NCI-H345 treated with DMSO at 0.1 percent for 48 hours (cell line): ENCODE results near the gene SLC52A3.
"Not testable (repeated sequence)": the region's sequence is repeated elsewhere in the genome, so short reads cannot be mapped to it uniquely, and the experiment has no call there.

Experiments used
- DNase-seq: peaks from one replicate; lab custom pipeline; 2025; ENCODE audit not compliant: unreplicated experiment; lab: John Stamatoyannopoulos, UW

Gene SLC52A3

GRCh38 chr20:768426-768978 is at the start of gene SLC52A3:
Gene SLC52A3 (minus strand): TSS chr20:768500. CDS start chr20:765774, 2,726 bp downstream.
- DNase-seq: no peak

GRCh38 chr20:815914-816606 is 47.8 kb upstream of the SLC52A3 start:
- DNase-seq: peak; percentile 74

- DNase-seq: no peak
Observed at GRCh38 chr20:815226-815625, 46.9 kb upstream of the SLC52A3 start.

GRCh38 chr20:813390-813789 is 45.1 kb upstream of the SLC52A3 start:
- no peak for DNase-seq

- DNase-seq: not testable (repeated sequence)
Observed at GRCh38 chr20:812435-812814, 44.1 kb upstream of the SLC52A3 start.

- not testable (repeated sequence) for DNase-seq
Observed at GRCh38 chr20:811776-812434, 43.6 kb upstream of the SLC52A3 start.

- DNase-seq: no peak
Observed at GRCh38 chr20:805713-806112, 37.4 kb upstream of the SLC52A3 start.

GRCh38 chr20:801678-802077 is 33.4 kb upstream of the SLC52A3 start:
- no peak for DNase-seq

GRCh38 chr20:800026-800425 is 31.7 kb upstream of the SLC52A3 start:
- not testable (repeated sequence) for DNase-seq

GRCh38 chr20:798746-799145 is 30.4 kb upstream of the SLC52A3 start:
- not testable (repeated sequence) for DNase-seq

GRCh38 chr20:796921-797320 is 28.6 kb upstream of the SLC52A3 start:
- no peak for DNase-seq

GRCh38 chr20:792248-792647 is 23.9 kb upstream of the SLC52A3 start:
- DNase-seq: no peak

- DNase-seq: no peak
Observed at GRCh38 chr20:791056-791455, 22.8 kb upstream of the SLC52A3 start.

- no peak for DNase-seq
Observed at GRCh38 chr20:787825-788224, 19.5 kb upstream of the SLC52A3 start.

GRCh38 chr20:779771-780170 is 11.5 kb upstream of the SLC52A3 start:
- DNase-seq: no peak

- DNase-seq: no peak
Observed at GRCh38 chr20:776165-776564, 7.9 kb upstream of the SLC52A3 start.

GRCh38 chr20:775679-776135 is 7.4 kb upstream of the SLC52A3 start:
- no peak for DNase-seq

GRCh38 chr20:774660-775057 is 6.4 kb upstream of the SLC52A3 start:
- DNase-seq: no peak

GRCh38 chr20:774016-774659 is 5.8 kb upstream of the SLC52A3 start:
- no peak for DNase-seq

GRCh38 chr20:772806-773205 is 4.5 kb upstream of the SLC52A3 start:
- no peak for DNase-seq

- DNase-seq: no peak
Observed at GRCh38 chr20:771741-772464, 3.6 kb upstream of the SLC52A3 start.
